NCI-H1417 treated with DMSO at 0.1 percent for 48 hours (cell line): ENCODE measurements around the gene TAF11L9.
"Not testable (repeated sequence)": the region's sequence is repeated elsewhere in the genome, so short reads cannot be mapped to it uniquely, and the experiment has no call there.

Experiments used
- DNase-seq: peaks from one replicate; lab custom pipeline; 2025; lab: John Stamatoyannopoulos, UW

The TAF11L9 gene

DNA sequence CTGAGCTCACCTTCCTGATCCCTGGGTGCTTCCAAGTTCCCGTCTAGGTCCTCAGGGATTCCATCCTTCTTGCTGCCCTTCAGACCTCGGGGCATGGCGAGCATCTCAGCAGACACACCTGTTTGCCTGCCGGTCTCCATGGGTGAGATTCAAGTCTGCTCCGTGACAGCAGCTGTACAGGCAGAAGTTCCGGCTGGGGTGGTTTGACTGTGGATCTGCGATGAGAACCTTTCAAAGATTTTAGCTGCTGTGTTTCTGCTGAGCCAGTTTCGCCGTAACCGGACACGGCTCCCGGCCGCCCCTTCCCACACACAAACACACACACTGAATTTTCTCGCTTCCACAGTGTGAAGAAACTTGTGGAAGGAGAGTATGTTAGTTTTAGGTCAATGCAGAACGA, at the start of gene TAF11L9:
TAF11L9 (minus strand) TSS at position 140 of the 400 bp plus-strand sequence.
- DNase-seq, result not testable (repeated sequence)

DNA sequence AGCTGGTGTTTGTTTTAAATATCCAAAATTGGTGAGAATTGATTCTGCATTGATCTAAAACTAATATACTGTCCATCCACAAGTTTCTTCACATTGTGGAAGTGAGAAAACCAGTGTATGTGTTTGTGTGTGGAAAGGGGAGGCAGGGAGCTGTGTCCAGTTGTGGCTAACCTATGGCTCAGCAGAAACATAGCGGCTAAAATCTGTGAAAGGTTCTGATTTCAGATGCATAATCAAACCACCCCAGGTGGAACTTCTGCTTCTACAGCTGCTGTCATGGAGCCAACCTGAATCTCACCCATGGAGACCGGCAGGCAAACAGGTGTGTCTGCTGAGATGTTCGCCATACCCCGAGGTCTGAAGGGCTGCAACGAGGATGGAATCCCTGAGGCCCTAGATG, 40.0 kb upstream of the TAF11L9 start, which contains the start of gene TAF11L14:
TAF11L14 (plus strand) TSS at position 301 of the 400 bp plus-strand sequence.
- DNase-seq, result no peak

DNA sequence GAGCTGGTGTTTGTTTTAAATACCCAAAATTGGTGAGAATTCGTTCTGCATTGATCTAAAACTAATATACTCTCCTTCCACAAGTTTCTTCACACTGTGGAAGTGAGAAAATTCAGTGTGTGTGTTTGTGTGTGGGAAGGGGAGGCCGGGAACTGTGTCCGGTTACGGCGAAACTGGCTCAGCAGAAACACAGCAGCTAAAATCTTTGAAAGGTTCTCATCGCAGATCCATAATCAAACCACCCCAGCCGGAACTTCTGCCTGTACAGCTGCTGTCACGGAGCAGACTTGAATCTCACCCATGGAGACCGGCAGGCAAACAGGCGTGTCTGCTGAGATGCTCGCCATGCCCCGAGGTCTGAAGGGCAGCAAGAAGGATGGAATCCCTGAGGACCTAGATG, 37.6 kb upstream of the TAF11L9 start, which contains the start of gene TAF11L13:
TAF11L13 (plus strand) TSS at position 301 of the 400 bp plus-strand sequence.
- not testable (repeated sequence) for DNase-seq

DNA sequence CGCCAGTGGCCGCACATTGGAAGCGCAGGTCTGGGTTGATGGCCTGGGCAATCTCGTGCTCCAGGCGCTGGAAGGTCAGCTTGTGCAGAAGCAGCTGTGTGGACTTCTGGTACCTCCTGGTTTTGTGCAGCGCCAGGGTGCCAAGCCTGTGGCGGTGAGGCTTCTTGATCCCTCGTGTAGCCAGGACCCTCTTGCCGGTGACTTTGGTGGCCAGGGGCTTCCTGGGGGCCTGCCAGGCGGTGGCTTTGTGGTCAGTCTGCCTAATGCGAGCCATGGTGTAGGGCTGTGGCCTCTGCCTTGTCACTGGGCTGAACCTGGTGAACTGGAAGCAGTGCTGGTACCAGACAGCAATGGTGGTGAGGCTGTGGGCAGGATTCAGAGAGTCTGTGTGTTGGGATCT, 31.5 kb upstream of the TAF11L9 start:
- no peak for DNase-seq

DNA sequence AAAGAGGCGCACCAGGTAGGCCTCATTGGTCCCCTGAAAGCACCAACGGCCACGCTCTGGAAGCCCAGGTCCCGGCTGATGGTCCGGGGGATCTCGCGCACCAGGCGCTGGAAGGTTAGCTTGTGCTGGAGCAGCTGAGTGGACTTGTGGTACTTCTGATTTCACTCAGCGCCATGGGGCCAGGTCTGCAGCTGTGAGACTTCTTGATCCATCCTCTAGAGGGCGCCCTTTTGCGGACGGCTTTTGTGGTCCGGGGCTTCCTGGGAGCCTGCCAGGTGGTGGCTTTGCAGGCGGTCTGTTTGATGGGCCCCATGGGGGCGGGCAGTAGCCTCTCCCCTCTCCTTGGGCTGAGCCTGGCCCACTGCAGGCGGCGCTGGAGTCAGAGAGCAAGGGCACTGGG, 26.4 kb upstream of the TAF11L9 start:
- DNase-seq, result no peak

DNA sequence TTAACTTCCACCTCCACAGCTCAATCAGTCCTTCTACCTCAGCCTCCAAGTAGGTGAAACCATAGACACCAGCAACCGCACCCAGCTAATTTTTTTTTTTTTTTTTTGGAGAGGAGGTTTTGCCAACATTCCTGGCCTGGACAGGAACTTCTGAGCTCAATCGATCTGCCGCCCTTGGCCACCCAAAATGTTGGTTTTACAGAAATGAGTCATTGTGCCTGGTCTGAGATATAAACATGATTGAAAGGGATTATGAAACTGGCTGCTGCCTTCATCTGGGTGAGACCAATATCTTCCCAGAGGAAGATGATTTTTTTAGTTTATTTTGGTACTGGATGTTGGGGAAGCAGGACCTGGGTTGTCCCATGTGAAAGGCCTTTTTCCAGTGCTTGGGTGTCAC, 25.2 kb upstream of the TAF11L9 start:
- DNase-seq, result no peak

DNA sequence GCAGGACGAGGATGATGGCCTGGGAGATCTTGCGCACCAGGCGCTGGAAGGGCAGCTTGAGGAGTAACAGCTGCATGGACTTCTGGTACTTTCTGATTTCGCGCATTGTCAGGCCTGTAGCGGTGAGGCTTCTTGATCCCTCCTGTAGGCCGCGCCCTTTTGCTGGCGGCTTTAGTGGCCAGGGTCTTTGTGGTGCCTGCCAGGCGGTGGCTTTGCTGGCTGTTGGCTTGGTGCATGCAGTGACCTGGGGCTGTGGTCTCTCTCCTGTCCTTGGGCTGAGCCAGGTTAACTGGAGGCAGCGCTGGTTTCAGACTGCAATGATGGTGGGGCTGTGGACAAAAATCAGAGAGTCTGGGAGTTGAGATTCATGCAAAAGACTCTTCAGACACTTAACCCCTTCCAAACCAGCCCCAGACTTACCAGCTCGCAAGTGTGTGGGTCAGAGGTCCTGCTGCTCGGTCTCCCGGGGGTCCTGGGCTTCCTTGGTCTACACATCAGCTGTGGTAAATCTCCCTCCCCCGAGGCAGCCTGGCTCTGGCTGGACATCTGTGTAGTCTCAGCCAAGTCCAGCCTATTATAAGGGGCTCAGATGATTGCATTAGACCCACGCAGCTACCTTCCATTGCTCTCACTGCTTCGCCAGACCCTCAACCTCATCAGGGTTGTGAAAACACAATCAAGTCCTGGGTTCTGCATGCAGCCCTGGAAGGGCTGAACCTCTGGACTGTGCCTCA, 20.8 kb upstream of the TAF11L9 start:
- no peak for DNase-seq

DNA sequence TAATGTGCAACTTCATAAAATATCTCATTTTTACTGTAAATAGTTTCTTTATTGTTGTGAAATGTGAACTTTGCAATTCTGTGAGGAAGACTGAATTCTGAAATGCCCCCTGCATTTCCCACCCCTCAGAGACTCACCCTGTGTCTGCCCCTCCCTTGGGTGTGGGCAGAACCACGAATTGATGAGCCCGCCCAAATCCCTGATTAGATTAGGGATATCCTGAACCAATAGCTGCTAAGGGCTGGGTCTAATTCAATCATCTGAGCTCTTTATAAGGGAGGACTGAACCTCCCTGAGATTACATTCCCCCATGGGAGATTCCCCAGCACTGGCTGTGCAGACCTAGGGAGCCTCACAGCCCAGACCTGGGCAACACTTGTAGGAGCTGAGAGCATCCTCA, 15.9 kb upstream of the TAF11L9 start, which contains the start of gene TAF11L12:
TAF11L12 (plus strand) TSS at position 301 of the 400 bp plus-strand sequence.
- not testable (repeated sequence) for DNase-seq

DNA sequence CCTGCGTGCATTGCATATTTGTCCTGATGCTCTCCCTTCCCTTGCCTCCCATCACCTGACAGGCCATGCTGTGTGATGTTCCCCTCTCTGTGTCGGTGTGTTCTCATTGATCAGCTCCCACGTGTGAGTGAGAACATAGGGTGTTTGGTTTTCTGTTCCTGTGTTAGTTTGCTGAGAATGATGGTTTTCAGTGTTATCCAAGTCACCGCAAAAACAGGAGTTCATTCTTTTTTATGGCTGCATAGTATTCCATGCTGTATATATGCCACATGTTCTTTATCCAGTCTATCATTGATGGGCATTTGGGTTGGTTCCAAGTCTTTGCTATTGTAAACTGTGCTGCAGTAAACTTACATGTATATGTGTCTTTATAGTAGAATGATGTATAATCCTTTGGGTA, 13.3 kb upstream of the TAF11L9 start:
- DNase-seq, result not testable (repeated sequence)

DNA sequence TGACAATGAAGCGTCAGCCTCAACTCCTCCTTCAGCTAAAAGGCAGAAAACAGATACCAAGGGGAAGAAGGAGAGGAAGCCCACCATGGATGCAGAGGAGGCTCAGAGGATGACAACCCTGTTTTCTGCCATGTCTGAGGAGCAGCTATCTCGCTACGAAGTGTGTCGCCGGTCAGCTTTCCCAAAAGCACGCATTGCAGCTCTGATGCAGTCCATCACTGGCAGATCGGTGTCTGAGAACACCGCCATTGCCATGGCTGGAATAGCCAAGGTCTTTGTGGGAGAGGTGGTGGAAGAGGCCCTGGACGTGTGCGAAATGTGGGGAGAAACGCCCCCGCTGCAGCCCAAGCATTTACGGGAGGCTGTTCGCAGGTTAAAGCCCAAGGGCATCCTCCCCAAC, 10.8 kb upstream of the TAF11L9 start:
- no peak for DNase-seq

DNA sequence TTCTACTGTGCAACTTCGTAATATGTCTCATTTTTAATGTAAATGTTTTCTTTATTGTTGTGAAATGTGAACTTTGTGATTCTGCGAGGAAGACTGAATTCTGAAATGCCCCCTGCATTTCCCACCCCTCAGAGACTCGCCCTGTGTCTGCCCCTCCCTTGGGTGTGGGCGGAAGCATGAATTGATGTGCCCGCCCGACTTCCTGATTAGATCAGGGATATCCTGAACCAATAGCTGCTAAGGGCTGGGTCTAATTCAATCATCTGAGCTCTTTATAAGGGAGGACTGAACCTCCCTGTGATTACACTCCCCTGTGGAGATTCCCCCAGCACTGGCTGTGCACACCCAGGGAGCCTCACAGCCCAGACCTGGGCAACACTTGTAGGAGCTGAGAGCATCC, 9.7 kb upstream of the TAF11L9 start, which contains the start of gene TAF11L11:
TAF11L11 (plus strand) TSS at position 304 of the 400 bp plus-strand sequence.
- not testable (repeated sequence) for DNase-seq

DNA sequence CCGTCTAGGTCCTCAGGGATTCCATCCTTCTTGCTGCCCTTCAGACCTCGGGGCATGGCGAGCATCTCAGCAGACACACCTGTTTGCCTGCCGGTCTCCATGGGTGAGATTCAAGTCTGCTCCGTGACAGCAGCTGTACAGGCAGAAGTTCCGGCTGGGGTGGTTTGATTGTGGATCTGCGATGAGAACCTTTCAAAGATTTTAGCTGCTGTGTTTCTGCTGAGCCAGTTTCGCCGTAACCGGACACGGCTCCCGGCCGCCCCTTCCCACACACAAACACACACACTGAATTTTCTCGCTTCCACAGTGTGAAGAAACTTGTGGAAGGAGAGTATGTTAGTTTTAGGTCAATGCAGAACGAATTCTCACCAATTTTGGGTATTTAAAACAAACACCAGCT, 3.5 kb upstream of the TAF11L9 start, which contains the start of gene TAF11L10:
TAF11L10 (minus strand) TSS at position 101 of the 400 bp plus-strand sequence.
- not testable (repeated sequence) for DNase-seq

DNA sequence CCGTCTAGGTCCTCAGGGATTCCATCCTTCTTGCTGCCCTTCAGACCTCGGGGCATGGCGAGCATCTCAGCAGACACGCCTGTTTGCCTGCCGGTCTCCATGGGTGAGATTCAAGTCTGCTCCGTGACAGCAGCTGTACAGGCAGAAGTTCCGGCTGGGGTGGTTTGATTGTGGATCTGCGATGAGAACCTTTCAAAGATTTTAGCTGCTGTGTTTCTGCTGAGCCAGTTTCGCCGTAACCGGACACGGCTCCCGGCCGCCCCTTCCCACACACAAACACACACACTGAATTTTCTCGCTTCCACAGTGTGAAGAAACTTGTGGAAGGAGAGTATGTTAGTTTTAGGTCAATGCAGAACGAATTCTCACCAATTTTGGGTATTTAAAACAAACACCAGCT, 3.3 kb downstream of the TAF11L9 start, which contains the start of gene TAF11L8:
TAF11L8 (minus strand) TSS at position 101 of the 400 bp plus-strand sequence.
- DNase-seq, result not testable (repeated sequence)

DNA sequence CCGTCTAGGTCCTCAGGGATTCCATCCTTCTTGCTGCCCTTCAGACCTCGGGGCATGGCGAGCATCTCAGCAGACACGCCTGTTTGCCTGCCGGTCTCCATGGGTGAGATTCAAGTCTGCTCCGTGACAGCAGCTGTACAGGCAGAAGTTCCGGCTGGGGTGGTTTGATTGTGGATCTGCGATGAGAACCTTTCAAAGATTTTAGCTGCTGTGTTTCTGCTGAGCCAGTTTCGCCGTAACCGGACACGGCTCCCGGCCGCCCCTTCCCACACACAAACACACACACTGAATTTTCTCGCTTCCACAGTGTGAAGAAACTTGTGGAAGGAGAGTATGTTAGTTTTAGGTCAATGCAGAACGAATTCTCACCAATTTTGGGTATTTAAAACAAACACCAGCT, 8.5 kb downstream of the TAF11L9 start, which contains the start of gene TAF11L7:
TAF11L7 (minus strand) TSS at position 101 of the 400 bp plus-strand sequence.
- not testable (repeated sequence) for DNase-seq
